ENCODE measurements around the gene USP40. TPM values are rescaled to one million over a fixed set of nuclear protein-coding genes. Genes with fewer than 3 reads are reported as not detected.

The USP40 gene
- total and polyA plus RNA-seq, 2 experiments from 2014 or later = 20.4 to 25.9 TPM

DNA sequence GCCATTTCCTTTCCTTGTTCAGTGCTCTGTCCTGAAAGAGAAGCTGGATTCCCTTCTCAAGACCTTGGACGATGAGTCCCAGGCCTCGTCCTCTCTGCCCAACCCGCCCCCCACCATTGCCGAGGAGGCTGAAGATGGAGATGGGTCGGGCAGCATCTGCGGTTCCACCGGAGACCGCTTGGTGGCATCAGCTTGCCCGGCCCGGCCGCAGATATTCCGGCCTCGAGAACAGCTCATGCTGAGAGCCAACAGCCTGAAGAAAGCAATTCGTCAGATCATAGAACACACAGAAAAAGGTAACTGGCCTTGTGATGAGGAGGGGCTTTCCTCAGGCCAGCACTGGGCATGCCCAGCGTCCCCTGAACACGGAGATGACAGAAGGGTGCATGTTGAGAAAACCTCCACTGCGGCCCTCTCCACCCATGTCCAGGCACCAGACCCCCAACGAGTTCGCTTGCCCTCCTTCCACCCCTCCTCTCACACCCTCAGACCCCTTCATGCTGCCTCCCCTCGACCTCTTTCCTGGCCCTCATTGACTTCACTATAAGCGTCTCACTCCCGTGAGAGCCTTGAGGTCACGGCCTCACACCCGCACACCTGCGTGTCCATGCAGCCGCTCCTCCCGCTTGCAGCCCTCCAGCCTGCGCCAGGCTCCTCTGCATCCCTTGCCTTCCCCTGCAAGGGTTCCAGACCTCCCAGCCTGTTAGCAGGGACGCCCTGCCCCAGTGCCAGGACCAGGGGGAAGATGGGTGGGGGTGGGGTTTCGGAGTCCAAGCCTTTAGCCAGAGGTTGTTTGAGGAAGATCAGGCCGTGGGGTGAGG lies 117.3 kb downstream of the USP40 start:
- 59% methylated on average over 31 of the region's 31 CpGs for WGBS (ENCODE audit: low lambda C conversion rate, missing lambda C conversion rate)
- H2AFZ ChIP-seq = no peak overlapping the region
- DNase-seq (ENCODE audit: low spot score) = peak; percentile 71
- H3K9me2 ChIP-seq (replicated peaks; ENCODE audit: insufficient read depth) = no peaks in the 10 kb centered on the region
- H3K36me3 ChIP-seq (replicated peaks; ENCODE audit: insufficient read depth, low read depth) = no peaks in the 10 kb centered on the region
- no peaks in the 10 kb centered on the region for H3K79me2 ChIP-seq
- no peak overlapping the region for H3K27ac ChIP-seq
- no peak overlapping the region for H3K4me2 ChIP-seq
- H4K20me1 ChIP-seq (ENCODE audit: insufficient read depth, poor library complexity, severe bottlenecking) = no peaks in the 10 kb centered on the region
- H3K27me3 ChIP-seq = no peaks in the 10 kb centered on the region
- no peak overlapping the region for H3K4me3 ChIP-seq
- TF ChIP-seq EZH2 (IDR thresholded peaks at IDR 0.05; ENCODE audit: borderline replicate concordance) (no peak), CTCF (IDR thresholded peaks at IDR 0.05; ENCODE audit: poor library complexity) (peak; percentile 65)
- no peaks in the 10 kb centered on the region for H3K4me1 ChIP-seq (ENCODE audit: insufficient read depth)
- H3K9me3 ChIP-seq (ENCODE audit: low read depth) = no peaks in the 10 kb centered on the region

GRCh38 chr2:233448575-233448974 lies 118.0 kb downstream of the USP40 start:
- H3K79me2 ChIP-seq = no peaks in the 10 kb centered on the region
- no peak overlapping the region for H3K4me3 ChIP-seq
- H3K4me2 ChIP-seq = no peak overlapping the region
- H3K9me2 ChIP-seq (replicated peaks; ENCODE audit: insufficient read depth) = no peaks in the 10 kb centered on the region
- no peaks in the 10 kb centered on the region for H3K9me3 ChIP-seq (ENCODE audit: low read depth)
- no peaks in the 10 kb centered on the region for H3K36me3 ChIP-seq (replicated peaks; ENCODE audit: insufficient read depth, low read depth)
- no peaks in the 10 kb centered on the region for H3K4me1 ChIP-seq (ENCODE audit: insufficient read depth)
- WGBS (ENCODE audit: low lambda C conversion rate, missing lambda C conversion rate) = 91% methylated on average over 4 of the region's 4 CpGs
- no peak for TF ChIP-seq CTCF (IDR thresholded peaks at IDR 0.05; ENCODE audit: poor library complexity)
- no peak for TF ChIP-seq EZH2phosphoT487 (IDR thresholded peaks at IDR 0.05; ENCODE audit: low read depth, severe bottlenecking, unreplicated experiment)
- no peak for TF ChIP-seq EZH2 (IDR thresholded peaks at IDR 0.05; ENCODE audit: borderline replicate concordance)
- H2AFZ ChIP-seq = no peak overlapping the region
- no peak for DNase-seq (ENCODE audit: low spot score)
- no peaks in the 10 kb centered on the region for H3K27me3 ChIP-seq
- no peaks in the 10 kb centered on the region for H4K20me1 ChIP-seq (ENCODE audit: insufficient read depth, poor library complexity, severe bottlenecking)
- H3K27ac ChIP-seq = no peak overlapping the region

GRCh38 chr2:233448220-233448559 lies 118.4 kb downstream of the USP40 start:
- 75% methylated on average over 11 of the region's 11 CpGs for WGBS (ENCODE audit: low lambda C conversion rate, missing lambda C conversion rate)
- Histone ChIP-seq H3K4me3 (no peak overlapping the region), H4K20me1 (ENCODE audit: insufficient read depth, poor library complexity, severe bottlenecking) (no peaks in the 10 kb centered on the region), H3K27ac (no peak overlapping the region), H3K36me3 (replicated peaks; ENCODE audit: insufficient read depth, low read depth) (no peaks in the 10 kb centered on the region), H3K4me2 (no peak overlapping the region), H3K27me3 (no peaks in the 10 kb centered on the region), H2AFZ (no peak overlapping the region), H3K4me1 (ENCODE audit: insufficient read depth) (no peaks in the 10 kb centered on the region), H3K79me2 (no peaks in the 10 kb centered on the region), H3K9me2 (replicated peaks; ENCODE audit: insufficient read depth) (no peaks in the 10 kb centered on the region), H3K9me3 (ENCODE audit: low read depth) (no peaks in the 10 kb centered on the region)
- TF ChIP-seq EZH2 (IDR thresholded peaks at IDR 0.05; ENCODE audit: borderline replicate concordance) = no peak
- peak; percentile 5 for TF ChIP-seq CTCF (IDR thresholded peaks at IDR 0.05; ENCODE audit: poor library complexity)
- DNase-seq (ENCODE audit: low spot score) = no peak
